ENCODE data around the gene FBXL16.
"Not testable (repeated sequence)": the region's sequence is repeated elsewhere in the genome, so short reads cannot be mapped to it uniquely, and the experiment has no call there.

DNA sequence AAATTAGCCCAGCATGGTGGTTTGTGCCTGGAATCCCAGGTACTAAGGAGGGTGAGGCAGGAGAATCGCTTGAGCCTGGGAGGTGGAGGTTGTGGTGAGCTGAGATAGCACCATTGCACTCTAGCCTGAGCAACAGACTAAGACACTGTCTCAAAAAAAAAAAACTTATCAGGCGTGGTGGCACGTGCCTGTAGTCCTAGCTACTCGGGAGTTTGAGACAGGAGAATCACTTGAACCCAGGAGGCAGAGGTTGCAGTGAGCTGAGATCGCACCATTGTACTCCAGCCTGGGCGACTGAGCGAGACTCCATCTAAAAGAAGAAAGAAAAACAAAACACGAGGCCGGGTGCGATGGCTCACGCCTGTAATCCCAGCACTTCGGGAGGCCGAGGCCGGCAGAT lies 37.3 kb upstream of the FBXL16 start:
- not testable (repeated sequence) for TF ChIP-seq YY1 (IDR thresholded peaks at IDR 0.05; ENCODE audit: insufficient read depth, insufficient replicate concordance, low read depth, low read length); ZNF446 (CRISPR knock-in tag; IDR thresholded peaks at IDR 0.05); POLR2A (IDR thresholded peaks at IDR 0.05; ENCODE audit: insufficient read depth in 1 of 2, low read depth in 2 of 2, low read length in 2 of 2); MEF2D (CRISPR knock-in tag; IDR thresholded peaks at IDR 0.05)
